ENCODE results near the gene GCSAM.

Gene GCSAM

GRCh38 chr3:112132975-112133448 lies at the start of gene GCSAM:
GCSAM (minus strand) TSS chr3:112133248; CDS start chr3:112133120, 128 bp downstream.
- no peak for DNase-seq (ENCODE audit: low read depth, low spot score)

- no peak for DNase-seq (ENCODE audit: low read depth, low spot score)
Observed at GRCh38 chr3:112175646-112176045, 42.6 kb upstream of the GCSAM start.

- DNase-seq (ENCODE audit: low read depth, low spot score): no peak
Observed at GRCh38 chr3:112175037-112175436, 42.0 kb upstream of the GCSAM start.

- no peak for DNase-seq (ENCODE audit: low read depth, low spot score)
Observed at GRCh38 chr3:112171144-112171543, 38.1 kb upstream of the GCSAM start.

GRCh38 chr3:112170046-112170445 lies 37.0 kb upstream of the GCSAM start:
- DNase-seq (ENCODE audit: low read depth, low spot score): no peak

GRCh38 chr3:112167758-112168157 lies 34.7 kb upstream of the GCSAM start:
- no peak for DNase-seq (ENCODE audit: low read depth, low spot score)

- no peak for DNase-seq (ENCODE audit: low read depth, low spot score)
Observed at GRCh38 chr3:112149136-112149535, 16.1 kb upstream of the GCSAM start.

GRCh38 chr3:112143689-112144088 lies 10.6 kb upstream of the GCSAM start:
- DNase-seq (ENCODE audit: low read depth, low spot score): no peak

- no peak for DNase-seq (ENCODE audit: low read depth, low spot score)
Observed at GRCh38 chr3:112143251-112143650, 10.2 kb upstream of the GCSAM start.

- no peak for DNase-seq (ENCODE audit: low read depth, low spot score)
Observed at GRCh38 chr3:112141293-112141692, 8.2 kb upstream of the GCSAM start.

- DNase-seq (ENCODE audit: low read depth, low spot score): no peak
Observed at GRCh38 chr3:112140584-112140983, 7.5 kb upstream of the GCSAM start.

- no peak for DNase-seq (ENCODE audit: low read depth, low spot score)
Observed at GRCh38 chr3:112138219-112138969, 5.3 kb upstream of the GCSAM start.

- no peak for DNase-seq (ENCODE audit: low read depth, low spot score)
Observed at GRCh38 chr3:112137781-112138180, 4.7 kb upstream of the GCSAM start.

GRCh38 chr3:112136959-112137693 lies 4.1 kb upstream of the GCSAM start:
- peak; percentile 53 for DNase-seq (ENCODE audit: low read depth, low spot score)

GRCh38 chr3:112136046-112136445 lies 3.0 kb upstream of the GCSAM start:
- no peak for DNase-seq (ENCODE audit: low read depth, low spot score)

- peak; percentile 13 for DNase-seq (ENCODE audit: low read depth, low spot score)
Observed at GRCh38 chr3:112134335-112135124, 1.5 kb upstream of the GCSAM start.

GRCh38 chr3:112133626-112134334 lies 732 bp upstream of the GCSAM start:
- DNase-seq (ENCODE audit: low read depth, low spot score): no peak

GRCh38 chr3:112132554-112132953 lies 494 bp downstream of the GCSAM start:
- DNase-seq (ENCODE audit: low read depth, low spot score): no peak

GRCh38 chr3:112132088-112132487 lies 960 bp downstream of the GCSAM start:
- DNase-seq (ENCODE audit: low read depth, low spot score): no peak

GRCh38 chr3:112131111-112131510 lies 1.9 kb downstream of the GCSAM start:
- DNase-seq (ENCODE audit: low read depth, low spot score): no peak

GRCh38 chr3:112130638-112130993 lies 2.4 kb downstream of the GCSAM start:
- DNase-seq (ENCODE audit: low read depth, low spot score): no peak
